Memory B cell (primary cell): ENCODE measurements around the gene ADAMTS3.

ENCODE experiments used
- ATAC-seq: fragments of 150-1000 bp; cut with Tn5 transposase; 2 replicates; pipeline ENCODE4 v1.10.0; 2021; ENCODE audit warnings: low read depth, mild to moderate bottlenecking, moderate library complexity
- DNase-seq, 2 donors: peaks; one replicate each; pipeline ENCODE4 v3.0.0; 2022; ENCODE audit warnings: low spot score in 2 of 2
- H3K27ac Mint-ChIP-seq: one replicate; pipeline ENCODE4 v1.8.0; 2022; ENCODE audit warnings: mild to moderate bottlenecking, moderate library complexity, mixed read lengths
- H3K27me3 Mint-ChIP-seq: one replicate; pipeline ENCODE4 v1.8.0; 2022; ENCODE audit warnings: mixed read lengths
- H3K36me3 Mint-ChIP-seq: one replicate; pipeline ENCODE4 v1.8.0; 2022; ENCODE audit warnings: mild to moderate bottlenecking, mixed read lengths
- H3K4me1 Mint-ChIP-seq: one replicate; pipeline ENCODE4 v1.8.0; 2022; ENCODE audit warnings: mixed read lengths
- H3K4me3 Mint-ChIP-seq: one replicate; pipeline ENCODE4 v1.8.0; 2022; ENCODE audit warnings: mild to moderate bottlenecking, moderate library complexity, mixed read lengths
- H3K9me3 Mint-ChIP-seq: one replicate; pipeline ENCODE4 v1.8.0; 2022; ENCODE audit warnings: mixed read lengths

Gene ADAMTS3

DNA sequence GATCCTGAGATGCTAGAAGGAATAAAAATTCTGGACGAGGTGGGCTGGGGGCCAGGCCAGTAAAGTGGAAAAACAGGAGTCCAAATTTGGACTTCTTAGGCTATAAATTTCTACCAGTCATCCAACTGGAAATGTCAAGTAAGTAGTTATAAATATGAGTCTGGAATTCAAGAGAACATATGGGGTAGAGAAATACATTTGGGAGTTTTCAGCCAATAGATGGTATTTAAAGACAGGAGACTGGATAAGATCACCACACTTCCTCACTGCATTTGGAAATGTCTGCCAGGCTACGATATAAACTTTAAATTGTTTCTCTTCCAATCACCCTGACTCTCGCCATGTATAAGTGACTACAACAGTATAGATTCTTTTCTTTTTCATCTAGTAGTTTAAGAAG lies 294.8 kb downstream of the ADAMTS3 start:
- peaks cover 6% of the 10 kb centered on the region for H3K9me3 Mint-ChIP-seq
- H3K4me3 Mint-ChIP-seq: no peak overlapping the region
- H3K27me3 Mint-ChIP-seq: no peaks in the 10 kb centered on the region
- no peak overlapping the region for H3K27ac Mint-ChIP-seq
- DNase-seq (no peak), ATAC-seq (no peak)
- no peaks in the 10 kb centered on the region for H3K4me1 Mint-ChIP-seq
- H3K36me3 Mint-ChIP-seq: no peaks in the 10 kb centered on the region

DNA sequence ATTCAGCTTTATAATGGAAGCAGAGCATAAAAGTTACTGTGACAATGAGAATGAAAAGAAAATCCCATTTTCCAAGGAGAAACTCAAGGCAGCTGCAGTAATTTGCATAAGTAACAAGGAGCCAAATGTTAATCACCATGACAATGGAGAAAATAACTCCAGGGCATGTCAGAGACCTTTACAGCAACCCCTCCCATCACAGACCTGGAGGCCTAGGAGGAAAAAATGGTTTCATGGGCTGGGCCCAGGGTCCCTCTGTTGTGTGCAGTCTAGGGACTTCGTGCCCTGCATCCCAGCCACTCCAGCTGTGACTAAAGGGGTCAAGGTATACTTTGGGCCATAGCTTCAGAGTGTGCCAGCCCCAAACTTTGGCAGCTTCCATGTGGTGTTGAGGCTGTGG lies 313.8 kb downstream of the ADAMTS3 start:
- H3K27ac Mint-ChIP-seq: no peak overlapping the region
- DNase-seq: no peak
- H3K27me3 Mint-ChIP-seq: no peaks in the 10 kb centered on the region
- H3K4me3 Mint-ChIP-seq: no peak overlapping the region
- ATAC-seq: no peak
- no peaks in the 10 kb centered on the region for H3K36me3 Mint-ChIP-seq
- peaks cover 4% of the 10 kb centered on the region for H3K9me3 Mint-ChIP-seq
- no peaks in the 10 kb centered on the region for H3K4me1 Mint-ChIP-seq

DNA sequence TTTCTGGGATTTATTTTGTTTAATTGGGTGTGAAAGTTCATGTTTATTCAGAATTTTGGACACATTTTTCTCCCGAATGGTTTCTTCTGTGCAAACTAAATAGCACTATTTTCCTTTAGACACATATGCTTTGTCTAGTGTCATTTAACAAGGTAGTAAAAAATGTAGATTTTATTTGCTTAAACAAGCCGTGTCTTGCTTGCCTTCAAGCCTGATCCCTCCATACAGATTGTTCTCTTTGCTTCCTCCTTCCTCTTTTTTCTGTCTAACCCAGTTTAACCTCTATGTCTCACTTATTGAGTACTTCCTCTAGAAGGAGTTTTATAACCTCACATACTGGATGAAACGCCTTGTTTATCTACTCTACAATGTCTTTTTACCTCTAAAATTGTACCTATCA lies 325.4 kb downstream of the ADAMTS3 start:
- H3K4me1 Mint-ChIP-seq: no peaks in the 10 kb centered on the region
- H3K27ac Mint-ChIP-seq: no peak overlapping the region
- H3K4me3 Mint-ChIP-seq: no peak overlapping the region
- H3K9me3 Mint-ChIP-seq: no peaks in the 10 kb centered on the region
- DNase-seq (no peak), ATAC-seq (no peak)
- H3K27me3 Mint-ChIP-seq: no peaks in the 10 kb centered on the region
- H3K36me3 Mint-ChIP-seq: no peaks in the 10 kb centered on the region

- peaks cover 2% of the 10 kb centered on the region for H3K9me3 Mint-ChIP-seq
- H3K36me3 Mint-ChIP-seq: no peaks in the 10 kb centered on the region
- ATAC-seq (no peak), DNase-seq (no peak)
- H3K4me3 Mint-ChIP-seq: no peak overlapping the region
- H3K27me3 Mint-ChIP-seq: no peaks in the 10 kb centered on the region
- H3K27ac Mint-ChIP-seq: no peak overlapping the region
- H3K4me1 Mint-ChIP-seq: no peaks in the 10 kb centered on the region
These were observed 329.4 kb downstream of the ADAMTS3 start for GRCh38 chr4:72239487-72240116.
